Pancreas (tissue), 10 donors: ENCODE data around the gene LHFPL3. TPM values are rescaled to one million over a fixed set of nuclear protein-coding genes. Genes with fewer than 3 reads are reported as not detected.

ENCODE experiments used
- ATAC-seq, 4 donors: fragments of 200-7000 bp; cut with Tn5 transposase; one replicate each; pipeline versions ENCODE4 v1.8.0 to v1.9.1; 2020; ENCODE audit warnings: mild to moderate bottlenecking in 4 of 4, moderate library complexity in 4 of 4
- DNase-seq, 6 donors: peaks; one replicate each; pipeline ENCODE4 v3.0.0-alpha.2; 2020
- FAIRE-seq: peaks from 2 replicates; lab custom pipeline; 2012; peaks lifted over from hg19 to GRCh38; lab: Jason Lieb, UNC
- H3K27ac ChIP-seq, 4 donors: fragments of 200-600 bp; sonication (generic); 1 replicate in 3 of 4; 2 replicates in 1 of 4; pipeline versions ENCODE4 v1.5.0 to v1.8.0; 2020
- H3K27me3 ChIP-seq, 4 donors: fragments of 200-600 bp; one replicate each; pipeline ENCODE4 v1.8.0; 2021
- H3K36me3 ChIP-seq, 3 donors: fragments of 200-600 bp; sonication (generic) in 1 of 3; one replicate each; pipeline versions ENCODE4 v1.5.0 to v1.8.0; 2020 to 2021
- H3K4me1 ChIP-seq, 3 donors: fragments of 200-600 bp; one replicate each; pipeline ENCODE4 v1.8.0; 2021
- H3K4me3 ChIP-seq, 4 donors: fragments of 200-600 bp; sonication (generic) in 2 of 4; one replicate each; pipeline versions ENCODE4 v1.5.0 to v1.8.0; 2020 to 2021
- H3K9me3 ChIP-seq, 4 donors: fragments of 200-600 bp; one replicate each; pipeline ENCODE4 v1.8.0; 2021
- WGBS, 2 donors: extraction: QIAGEN DNeasy Blood & Tissue Kit; methylation state at CpG; one replicate each; pipeline ENCODE4 v1.1.7; 2013; 5-methylcytosine and 5-hydroxymethylcytosine counted together
- intact Hi-C, 3 donors: fragments of 100-400 bp; cut with DNase I; formaldehyde crosslinking; loops; one replicate each; pipeline versions ENCODE4 v1.11.1 to v1.14.2; 2022
- polyA plus RNA-seq, 2 donors: library from polyadenylated mRNA; stranded (reverse); fragments of 200-250 nt; gene quantifications; one replicate each; pipeline ENCODE4 v1.2.3, GENCODE V29; 2013
- total RNA-seq, 6 donors: library from RNA; stranded (reverse); fragmentation: NEBNext Ultra II Directional in 4 of 6; extraction: Animal tissue kit (Norgen Biotek cat#: 25700) in 4 of 6; gene quantifications; one replicate each; pipeline versions ENCODE4 v1.2.1 to v1.2.4, GENCODE V29; 2021 to 2023
- TF ChIP-seq, protein P1 (sequence below), 4 donors: fragments of 200-600 bp; sonication (generic) in 3 of 4; IDR thresholded peaks; one replicate each; pipeline versions ENCODE4 v1.5.0 to v1.8.0; 2021; ENCODE audit warnings: antibody characterized with exemption in 4 of 4
- donor health status: healthy with polysubstance abuse.
- donor health status: DM: no; HTN: no; CAD: no; lungs with moderate emphysema.
- donor health status: DM: no; HTN: no; CAD: no.
- donor health status: control.
- donor health status: control.
- donor health status: Bipolar disorder and iron deficiency.
- donor health status: DM: yes; HTN: yes; CAD: no.
- donor health status: DM: no; HTN: no; CAD: no.
- donor health status: DM: no; HTN: no; CAD: no.
- donor health status: DM: yes; HTN: yes; CAD: no.

LHFPL3 gene
- total and polyA plus RNA-seq, 8 donors = not detected

DNA sequence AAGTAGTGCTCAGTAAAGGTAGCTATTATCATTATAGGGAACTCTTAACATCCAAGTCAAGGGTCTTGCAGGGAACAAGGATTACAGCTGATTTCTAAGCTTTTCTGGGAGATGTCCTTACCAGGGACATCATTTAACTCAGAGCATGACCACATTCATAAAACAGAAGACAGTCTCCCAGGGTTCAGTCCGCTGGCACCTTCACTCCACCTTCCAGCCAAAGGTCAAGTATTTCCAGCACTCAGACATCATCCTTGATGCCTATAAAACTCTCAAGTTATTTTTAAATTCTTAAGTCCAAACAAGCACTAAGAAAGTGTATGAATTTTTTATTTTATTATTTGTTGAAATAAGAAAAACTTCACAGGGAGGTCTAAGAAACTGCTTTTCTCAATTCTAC, 565.9 kb downstream of the LHFPL3 start:
- intact Hi-C loops = no loop called here
- no peaks in the 10 kb centered on the region for H3K4me1 ChIP-seq
- ATAC-seq (no peak), FAIRE-seq (no peak), DNase-seq (no peak)
- no peaks in the 10 kb centered on the region for H3K36me3 ChIP-seq
- no peak overlapping the region for H3K4me3 ChIP-seq
- TF ChIP-seq, protein P1, sequence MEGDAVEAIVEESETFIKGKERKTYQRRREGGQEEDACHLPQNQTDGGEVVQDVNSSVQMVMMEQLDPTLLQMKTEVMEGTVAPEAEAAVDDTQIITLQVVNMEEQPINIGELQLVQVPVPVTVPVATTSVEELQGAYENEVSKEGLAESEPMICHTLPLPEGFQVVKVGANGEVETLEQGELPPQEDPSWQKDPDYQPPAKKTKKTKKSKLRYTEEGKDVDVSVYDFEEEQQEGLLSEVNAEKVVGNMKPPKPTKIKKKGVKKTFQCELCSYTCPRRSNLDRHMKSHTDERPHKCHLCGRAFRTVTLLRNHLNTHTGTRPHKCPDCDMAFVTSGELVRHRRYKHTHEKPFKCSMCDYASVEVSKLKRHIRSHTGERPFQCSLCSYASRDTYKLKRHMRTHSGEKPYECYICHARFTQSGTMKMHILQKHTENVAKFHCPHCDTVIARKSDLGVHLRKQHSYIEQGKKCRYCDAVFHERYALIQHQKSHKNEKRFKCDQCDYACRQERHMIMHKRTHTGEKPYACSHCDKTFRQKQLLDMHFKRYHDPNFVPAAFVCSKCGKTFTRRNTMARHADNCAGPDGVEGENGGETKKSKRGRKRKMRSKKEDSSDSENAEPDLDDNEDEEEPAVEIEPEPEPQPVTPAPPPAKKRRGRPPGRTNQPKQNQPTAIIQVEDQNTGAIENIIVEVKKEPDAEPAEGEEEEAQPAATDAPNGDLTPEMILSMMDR (IDR thresholded peaks at IDR 0.05) = no peak
- no peaks in the 10 kb centered on the region for H3K9me3 ChIP-seq
- H3K27ac ChIP-seq = no peak overlapping the region
- 93 to 99% methylated on average over 1 of the region's 1 CpG for WGBS, 2 donors
- H3K27me3 ChIP-seq = no peaks in the 10 kb centered on the region

DNA sequence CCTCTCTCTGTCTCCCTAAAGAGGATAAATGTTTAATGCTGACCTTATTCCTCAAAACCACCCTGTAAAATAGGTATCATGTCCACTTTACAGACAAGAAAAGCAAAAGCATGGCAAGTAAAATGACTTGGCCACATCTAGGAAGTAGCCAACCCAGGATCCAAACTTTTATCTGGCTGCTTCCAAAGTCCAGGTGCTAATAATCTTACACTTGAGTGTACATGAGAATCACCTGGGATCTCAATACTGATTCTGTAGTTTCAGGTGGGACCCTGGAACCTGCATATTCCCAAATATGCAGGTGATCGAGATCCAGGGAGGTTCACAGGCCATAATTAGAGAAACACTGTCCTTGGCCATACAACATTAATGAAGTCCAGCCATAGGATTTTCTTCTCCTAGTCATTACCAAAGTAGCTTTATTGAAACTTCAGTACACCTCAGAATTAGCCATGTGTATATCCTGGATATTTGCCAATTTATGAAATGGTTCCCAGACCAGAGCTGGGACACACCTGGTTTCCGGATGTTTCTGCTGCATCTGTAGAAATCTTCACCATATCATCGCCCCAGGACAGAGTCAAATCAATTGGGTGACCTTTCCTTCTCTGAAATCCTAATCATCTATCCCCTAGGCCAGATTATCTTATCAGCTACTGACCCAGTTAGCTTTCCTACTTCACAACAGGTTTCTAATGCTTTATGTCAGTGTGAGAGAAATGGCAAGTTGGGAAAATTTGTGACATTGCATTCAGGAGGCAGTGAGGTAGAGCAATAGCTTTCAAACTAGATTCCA, 566.5 kb downstream of the LHFPL3 start:
- no peaks in the 10 kb centered on the region for H3K36me3 ChIP-seq
- intact Hi-C loops = no loop called here
- no peaks in the 10 kb centered on the region for H3K9me3 ChIP-seq
- ATAC-seq (no peak), FAIRE-seq (no peak), DNase-seq (no peak)
- WGBS, 2 donors = 77 to 79% methylated on average over 3 of the region's 3 CpGs
- TF ChIP-seq, protein P1 (IDR thresholded peaks at IDR 0.05) = no peak
- no peaks in the 10 kb centered on the region for H3K27me3 ChIP-seq
- H3K27ac ChIP-seq = no peak overlapping the region
- no peak overlapping the region for H3K4me3 ChIP-seq
- no peaks in the 10 kb centered on the region for H3K4me1 ChIP-seq

DNA sequence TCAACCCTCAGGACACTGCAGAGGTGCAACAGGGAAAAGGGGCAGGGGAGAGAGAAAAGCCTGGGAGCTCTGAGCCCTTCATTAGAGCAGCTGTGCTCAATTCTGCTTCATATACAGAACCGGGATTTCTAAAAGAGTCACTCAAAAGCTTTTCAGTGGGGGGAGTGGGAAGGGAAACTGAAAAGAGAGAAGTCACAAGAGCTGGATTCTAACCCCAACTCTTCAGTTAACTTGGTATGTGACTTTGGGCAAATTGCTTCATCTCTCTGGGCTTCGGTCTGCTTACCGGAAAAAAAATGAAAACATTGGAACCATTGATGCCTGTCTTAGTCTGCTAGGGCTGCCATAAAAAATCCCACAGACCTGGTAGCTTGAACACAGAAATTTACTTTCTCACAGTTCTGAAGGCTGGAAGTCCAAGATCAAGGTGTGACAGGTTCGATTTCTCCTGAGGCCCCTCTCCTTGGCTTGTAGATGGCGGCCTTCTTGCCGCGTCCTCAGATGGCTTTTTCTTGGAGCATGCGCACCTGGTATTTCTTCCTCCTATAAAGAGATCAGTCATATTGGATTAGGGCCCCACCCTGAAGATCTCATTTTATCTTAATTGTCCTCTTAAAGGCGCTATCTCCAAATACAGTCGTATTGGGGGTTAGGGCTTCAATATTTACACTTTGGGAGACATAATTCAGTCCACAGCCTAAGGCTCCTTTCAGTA, 567.3 kb downstream of the LHFPL3 start:
- no peak for FAIRE-seq
- 87 to 89% methylated on average over 10 of the region's 10 CpGs for WGBS, 2 donors
- H3K27ac ChIP-seq = no peak overlapping the region
- intact Hi-C loops = no loop called here
- H3K4me3 ChIP-seq = no peak overlapping the region
- no peaks in the 10 kb centered on the region for H3K9me3 ChIP-seq
- TF ChIP-seq, protein P1 (IDR thresholded peaks at IDR 0.05) = no peak
- ATAC-seq = peak in 1 of 4 donors; percentile 53
- no peaks in the 10 kb centered on the region for H3K27me3 ChIP-seq
- no peak for DNase-seq
- H3K4me1 ChIP-seq = no peaks in the 10 kb centered on the region
- H3K36me3 ChIP-seq = no peaks in the 10 kb centered on the region

DNA sequence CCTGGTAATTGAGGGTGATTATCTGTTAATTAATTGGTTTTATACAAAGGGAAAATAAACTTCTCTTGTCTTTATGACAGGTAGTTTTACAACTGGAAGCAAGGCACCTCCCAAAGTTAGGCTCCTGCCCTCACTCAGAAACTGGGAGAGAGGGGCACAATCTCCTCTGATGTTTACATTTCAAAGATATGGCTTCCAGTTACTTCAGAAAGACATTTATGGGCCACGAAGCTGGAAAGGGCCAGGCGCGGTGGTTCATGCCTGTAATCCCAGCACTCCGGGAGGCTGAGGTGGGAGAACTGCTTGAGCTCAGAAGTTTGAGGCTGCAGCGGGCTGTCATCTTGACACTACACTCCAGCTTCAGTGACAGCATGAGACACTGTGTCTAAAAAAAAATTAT, 570.0 kb downstream of the LHFPL3 start:
- H3K27ac ChIP-seq = no peak overlapping the region
- no peak overlapping the region for H3K4me3 ChIP-seq
- no peaks in the 10 kb centered on the region for H3K27me3 ChIP-seq
- intact Hi-C loops = no loop called here
- H3K9me3 ChIP-seq = no peaks in the 10 kb centered on the region
- 68 to 71% methylated on average over 5 of the region's 5 CpGs for WGBS, 2 donors
- TF ChIP-seq, protein P1 (IDR thresholded peaks at IDR 0.05) = no peak
- no peak for DNase-seq
- H3K36me3 ChIP-seq = no peaks in the 10 kb centered on the region
- ATAC-seq = no peak
- FAIRE-seq = no peak
- H3K4me1 ChIP-seq = no peaks in the 10 kb centered on the region
